CD4-positive, alpha-beta T cell treated with Interferon alpha-2 for 1 hour (primary cell): ENCODE measurements around the gene CARD14.
"Not testable (repeated sequence)": the region's sequence is repeated elsewhere in the genome, so short reads cannot be mapped to it uniquely, and the experiment has no call there.

Experiments used
- DNase-seq, 2 donors: peaks; one replicate each; pipeline ENCODE4 v3.0.0-alpha.2; 2020 to 2022

CARD14 gene

GRCh38 chr17:80187090-80187489, 17.3 kb downstream of the CARD14 start:
- DNase-seq = no peak

- no peak for DNase-seq
Measured at GRCh38 chr17:80187515-80187941, 17.7 kb downstream of the CARD14 start.

GRCh38 chr17:80189611-80190010, 19.8 kb downstream of the CARD14 start:
- no peak for DNase-seq

- DNase-seq = no peak
Measured at GRCh38 chr17:80190716-80191115, 20.9 kb downstream of the CARD14 start.

- no peak for DNase-seq
Measured at GRCh38 chr17:80191192-80191591, 21.4 kb downstream of the CARD14 start.

GRCh38 chr17:80191865-80192661, 22.2 kb downstream of the CARD14 start:
- no peak for DNase-seq

- no peak for DNase-seq
Measured at GRCh38 chr17:80195141-80195540, 25.3 kb downstream of the CARD14 start.

GRCh38 chr17:80195671-80196529, 26.1 kb downstream of the CARD14 start:
- DNase-seq = peak; percentile 40 to 74

GRCh38 chr17:80196652-80197051, 26.8 kb downstream of the CARD14 start:
- no peak for DNase-seq

- no peak for DNase-seq
Measured at GRCh38 chr17:80198144-80198661, 28.4 kb downstream of the CARD14 start.

- DNase-seq = not testable (repeated sequence)
Measured at GRCh38 chr17:80199295-80199694, 29.5 kb downstream of the CARD14 start.

- DNase-seq = no peak
Measured at GRCh38 chr17:80201446-80201845, 31.6 kb downstream of the CARD14 start.

GRCh38 chr17:80202197-80202596, 32.4 kb downstream of the CARD14 start:
- no peak for DNase-seq

GRCh38 chr17:80203471-80203963, 33.7 kb downstream of the CARD14 start:
- no peak for DNase-seq

- DNase-seq = no peak
Measured at GRCh38 chr17:80204626-80205468, 35.0 kb downstream of the CARD14 start.

- DNase-seq = no peak
Measured at GRCh38 chr17:80205811-80206210, 36.0 kb downstream of the CARD14 start.

GRCh38 chr17:80208050-80208449, 38.2 kb downstream of the CARD14 start:
- DNase-seq = no peak

- DNase-seq = no peak
Measured at GRCh38 chr17:80209765-80210164, 39.9 kb downstream of the CARD14 start.

GRCh38 chr17:80210348-80211108, 40.7 kb downstream of the CARD14 start:
- no peak for DNase-seq

- no peak for DNase-seq
Measured at GRCh38 chr17:80212109-80212508, 42.3 kb downstream of the CARD14 start.

- no peak for DNase-seq
Measured at GRCh38 chr17:80212511-80212910, 42.7 kb downstream of the CARD14 start.
